Mesendoderm (in vitro differentiated cells): ENCODE measurements around the gene PAN3. TPM values are rescaled to one million over a fixed set of nuclear protein-coding genes. Genes with fewer than 3 reads are reported as not detected.

Experiments
- DNase-seq: peaks from one replicate; pipeline ENCODE4 v3.0.0; 2013
- H2AK5ac ChIP-seq: 2 replicates; pipeline ENCODE4 v1.6.1; 2013; ENCODE audit warnings: low read length, inconsistent platforms
- H2BK120ac ChIP-seq: 2 replicates; pipeline ENCODE4 v1.6.1; 2013; ENCODE audit warnings: low read depth, mild to moderate bottlenecking, low read length, moderate library complexity, mixed read lengths
- H2BK15ac ChIP-seq: replicated peaks from 2 replicates; pipeline ENCODE4 v1.6.1; 2013; ENCODE audit warnings: low read depth, mild to moderate bottlenecking, moderate library complexity
- H2BK5ac ChIP-seq: 2 replicates; pipeline ENCODE4 v1.6.1; 2013; ENCODE audit warnings: low read length, inconsistent platforms
- H3K18ac ChIP-seq: 2 replicates; pipeline ENCODE4 v1.6.1; 2013; ENCODE audit warnings: mild to moderate bottlenecking, low read length, mixed read lengths
- H3K23ac ChIP-seq: one replicate; pipeline ENCODE4 v1.6.1; 2013; ENCODE audit warnings: low read length
- H3K27ac ChIP-seq: 2 replicates; pipeline ENCODE4 v1.5.1; 2013; ENCODE audit warnings: low read depth, mild to moderate bottlenecking, inconsistent platforms, low read length, moderate library complexity
- H3K27me3 ChIP-seq: 2 replicates; pipeline ENCODE4 v1.6.1; 2013; ENCODE audit warnings: low read length, control low read depth, mild to moderate bottlenecking, inconsistent platforms; ENCODE audit not compliant: insufficient read depth, poor library complexity
- H3K36me3 ChIP-seq: 2 replicates; pipeline ENCODE4 v1.6.1; 2013; ENCODE audit warnings: low read length, inconsistent platforms; ENCODE audit not compliant: control insufficient read depth, insufficient read depth
- H3K4ac ChIP-seq: one replicate; pipeline ENCODE4 v1.6.1; 2013; ENCODE audit warnings: low read depth, mild to moderate bottlenecking, low read length, moderate library complexity
- H3K4me1 ChIP-seq: 2 replicates; pipeline ENCODE4 v1.6.1; 2013; ENCODE audit warnings: low read depth, low read length, inconsistent platforms; ENCODE audit not compliant: control insufficient read depth
- H3K4me2 ChIP-seq: 2 replicates; pipeline ENCODE4 v1.6.1; 2013; ENCODE audit warnings: low read length
- H3K4me3 ChIP-seq: 2 replicates; pipeline ENCODE4 v1.5.1; 2013; ENCODE audit warnings: mild to moderate bottlenecking, low read length
- H3K56ac ChIP-seq: one replicate; pipeline ENCODE4 v1.6.1; 2013; ENCODE audit warnings: low read length
- H3K79me1 ChIP-seq: 2 replicates; pipeline ENCODE4 v1.6.1; 2013; ENCODE audit warnings: low read length, inconsistent platforms
- H3K79me2 ChIP-seq: 2 replicates; pipeline ENCODE4 v1.6.1; 2013; ENCODE audit warnings: mild to moderate bottlenecking, low read length; ENCODE audit not compliant: control insufficient read depth, insufficient read depth
- H3K9ac ChIP-seq: 2 replicates; pipeline ENCODE4 v1.6.1; 2013; ENCODE audit warnings: low read length, inconsistent platforms
- H4K5ac ChIP-seq: one replicate; pipeline ENCODE4 v1.6.1; 2013; ENCODE audit warnings: low read length
- H4K8ac ChIP-seq: one replicate; pipeline ENCODE4 v1.6.1; 2013; ENCODE audit warnings: low read depth, mild to moderate bottlenecking, control low read depth, low read length, moderate library complexity
- WGBS: extraction: QIAGEN DNeasy Blood & Tissue Kit; methylation state at CpG from one replicate; pipeline ENCODE4 v1.1.7; 2013; ENCODE audit warnings: low lambda C conversion rate, missing lambda C conversion rate; ENCODE audit not compliant: insufficient coverage; ENCODE audit errors: extremely low coverage; 5-methylcytosine and 5-hydroxymethylcytosine counted together
- polyA plus RNA-seq, 2 experiments: library from polyadenylated mRNA; stranded (reverse); fragments of 200-250 nt; gene quantifications; one replicate each; pipeline ENCODE4 v1.2.3, GENCODE V29; 2013

Gene PAN3
- 15.0 TPM for polyA plus RNA-seq (2013, experiment 1 of 2)
- polyA plus RNA-seq (2013, experiment 2 of 2): 14.3 TPM

GRCh38 chr13:28138012-28138755 lies at the start of gene PAN3:
Gene PAN3, plus strand, starts transcription at chr13:28138545. Its CDS starts 113 bp downstream, at chr13:28138658.
- H4K5ac ChIP-seq: no peak within 1 kb of the TSS
- H3K4me3 ChIP-seq: peak within 1 kb of the TSS; percentile 97
- H4K8ac ChIP-seq: no peak within 1 kb of the TSS
- peak within 1 kb of the TSS; percentile 100 for H3K27ac ChIP-seq
- no peaks in the 10 kb centered on the region for H3K36me3 ChIP-seq
- WGBS: no CpG with 5 or more reads among the region's 84 CpGs
- H3K27me3 ChIP-seq: no peaks in the 10 kb centered on the region
- H2BK15ac ChIP-seq: no peak within 1 kb of the TSS
- H2AK5ac ChIP-seq: no peak within 1 kb of the TSS
- H3K79me2 ChIP-seq: peaks cover 32% of the 10 kb centered on the region
- no peak within 1 kb of the TSS for H3K23ac ChIP-seq
- H3K4me1 ChIP-seq: no peaks in the 10 kb centered on the region
- H3K4ac ChIP-seq: peak within 1 kb of the TSS; percentile 99
- peaks cover 2% of the 10 kb centered on the region for H3K79me1 ChIP-seq
- peak within 1 kb of the TSS; percentile 99 for H2BK120ac ChIP-seq
- H3K4me2 ChIP-seq: peak within 1 kb of the TSS; percentile 90
- peak within 1 kb of the TSS; percentile 86 for H2BK5ac ChIP-seq
- peak within 1 kb of the TSS; percentile 97 for H3K56ac ChIP-seq
- H3K9ac ChIP-seq: peak within 1 kb of the TSS; percentile 93
- H3K18ac ChIP-seq: peak within 1 kb of the TSS; percentile 100
- DNase-seq: peak; percentile 96

DNA sequence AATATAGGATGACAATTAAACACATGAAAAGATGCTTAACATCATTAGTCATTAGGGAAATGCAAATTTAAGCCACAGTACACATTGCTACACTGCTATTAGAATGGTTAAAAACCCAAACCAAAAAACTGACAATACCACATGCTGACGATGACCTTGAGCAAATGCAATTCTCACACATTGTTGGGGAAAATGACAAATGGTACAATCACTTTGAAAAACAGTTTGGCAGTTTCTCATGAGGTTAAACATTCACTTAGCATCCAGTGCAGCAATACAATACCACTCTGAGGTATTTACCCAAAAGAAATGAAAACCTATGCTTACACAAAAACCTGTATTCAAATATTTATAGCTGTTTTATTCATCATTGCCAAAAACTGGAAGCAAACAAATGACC lies 49.3 kb upstream of the PAN3 start:
- Histone ChIP-seq H3K4ac (no peak overlapping the region), H3K23ac (no peak overlapping the region), H3K56ac (no peak overlapping the region), H3K4me2 (no peak overlapping the region), H3K36me3 (no peaks in the 10 kb centered on the region), H4K5ac (no peak overlapping the region), H2BK120ac (no peak overlapping the region), H3K18ac (no peak overlapping the region), H2AK5ac (no peak overlapping the region), H2BK5ac (no peak overlapping the region), H3K27ac (no peak overlapping the region), H3K4me1 (no peaks in the 10 kb centered on the region), H3K27me3 (no peaks in the 10 kb centered on the region), H3K79me1 (no peaks in the 10 kb centered on the region), H3K79me2 (no peaks in the 10 kb centered on the region), H3K9ac (no peak overlapping the region), H4K8ac (no peak overlapping the region), H3K4me3 (no peak overlapping the region), H2BK15ac (no peak overlapping the region)
- WGBS: no CpG with 5 or more reads among the region's 1 CpG
- no peak for DNase-seq

- H3K79me2 ChIP-seq: no peaks in the 10 kb centered on the region
- no peak overlapping the region for H3K18ac ChIP-seq
- no peaks in the 10 kb centered on the region for H3K79me1 ChIP-seq
- H3K4me2 ChIP-seq: no peak overlapping the region
- no peak overlapping the region for H2BK120ac ChIP-seq
- no peak for DNase-seq
- no peak overlapping the region for H2AK5ac ChIP-seq
- WGBS: no CpG with 5 or more reads among the region's 2 CpGs
- no peak overlapping the region for H3K9ac ChIP-seq
- no peaks in the 10 kb centered on the region for H3K4me1 ChIP-seq
- H3K36me3 ChIP-seq: no peaks in the 10 kb centered on the region
- H4K5ac ChIP-seq: no peak overlapping the region
- no peak overlapping the region for H3K56ac ChIP-seq
- H3K4me3 ChIP-seq: no peak overlapping the region
- H2BK5ac ChIP-seq: no peak overlapping the region
- no peak overlapping the region for H2BK15ac ChIP-seq
- H4K8ac ChIP-seq: no peak overlapping the region
- H3K23ac ChIP-seq: no peak overlapping the region
- H3K27ac ChIP-seq: no peak overlapping the region
- no peaks in the 10 kb centered on the region for H3K27me3 ChIP-seq
- no peak overlapping the region for H3K4ac ChIP-seq
Measured at GRCh38 chr13:28092431-28092830, 45.9 kb upstream of the PAN3 start.

- Histone ChIP-seq H3K23ac (no peak overlapping the region), H3K36me3 (no peaks in the 10 kb centered on the region), H3K4me1 (no peaks in the 10 kb centered on the region), H2BK5ac (no peak overlapping the region), H4K8ac (no peak overlapping the region), H3K4me2 (no peak overlapping the region), H3K18ac (no peak overlapping the region), H3K27ac (no peak overlapping the region), H3K79me2 (no peaks in the 10 kb centered on the region), H2AK5ac (no peak overlapping the region), H3K27me3 (peaks cover 5% of the 10 kb centered on the region), H2BK15ac (no peak overlapping the region), H3K9ac (no peak overlapping the region), H3K79me1 (no peaks in the 10 kb centered on the region), H4K5ac (no peak overlapping the region), H3K56ac (no peak overlapping the region), H2BK120ac (no peak overlapping the region), H3K4me3 (no peak overlapping the region), H3K4ac (no peak overlapping the region)
- no peak for DNase-seq
- WGBS: no CpG with 5 or more reads among the region's 5 CpGs
Measured at GRCh38 chr13:28093881-28094280, 44.5 kb upstream of the PAN3 start.

DNA sequence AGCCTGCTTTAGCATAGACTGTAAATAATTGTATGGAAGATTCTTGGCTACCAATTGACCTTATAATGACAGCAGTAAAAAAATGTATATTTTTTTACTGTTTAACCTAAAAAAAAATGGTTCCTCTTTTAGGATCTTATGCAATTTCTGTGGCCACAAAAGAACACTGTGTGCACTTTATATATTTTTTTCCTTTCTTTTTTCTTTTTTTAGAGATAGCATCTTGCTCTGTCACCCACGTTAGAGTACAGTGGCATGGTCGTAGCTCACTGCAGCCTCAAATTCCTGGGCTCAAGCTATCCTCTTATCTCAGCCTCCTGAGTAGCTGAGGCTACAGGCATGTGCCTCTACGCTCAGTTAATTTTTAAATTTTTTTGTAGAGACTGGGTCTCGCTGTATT lies 44.0 kb upstream of the PAN3 start:
- Histone ChIP-seq H4K8ac (no peak overlapping the region), H3K36me3 (no peaks in the 10 kb centered on the region), H3K4me2 (no peak overlapping the region), H2BK120ac (no peak overlapping the region), H3K27me3 (peaks cover 5% of the 10 kb centered on the region), H3K4me3 (no peak overlapping the region), H3K18ac (no peak overlapping the region), H2BK15ac (no peak overlapping the region), H3K79me1 (no peaks in the 10 kb centered on the region), H3K9ac (no peak overlapping the region), H3K4me1 (no peaks in the 10 kb centered on the region), H3K4ac (no peak overlapping the region), H4K5ac (no peak overlapping the region), H3K56ac (no peak overlapping the region), H3K79me2 (no peaks in the 10 kb centered on the region), H2BK5ac (no peak overlapping the region), H2AK5ac (no peak overlapping the region), H3K27ac (no peak overlapping the region), H3K23ac (no peak overlapping the region)
- DNase-seq: no peak
- WGBS: no CpG with 5 or more reads among the region's 4 CpGs

GRCh38 chr13:28097503-28097902 lies 40.8 kb upstream of the PAN3 start:
- no peak overlapping the region for H3K9ac ChIP-seq

More at GRCh38 chr13:28097503-28097902, 40.8 kb upstream of the PAN3 start:
- Histone ChIP-seq H3K4me3 (no peak overlapping the region), H3K27me3 (peaks cover 16% of the 10 kb centered on the region), H4K8ac (no peak overlapping the region), H3K79me1 (no peaks in the 10 kb centered on the region), H3K23ac (no peak overlapping the region), H3K36me3 (no peaks in the 10 kb centered on the region), H3K18ac (no peak overlapping the region), H3K27ac (no peak overlapping the region), H3K4me2 (no peak overlapping the region), H2BK5ac (no peak overlapping the region), H3K4me1 (no peaks in the 10 kb centered on the region), H3K56ac (no peak overlapping the region), H2AK5ac (no peak overlapping the region), H3K4ac (no peak overlapping the region), H3K79me2 (no peaks in the 10 kb centered on the region), H4K5ac (no peak overlapping the region), H2BK15ac (no peak overlapping the region), H2BK120ac (no peak overlapping the region)
- no CpG with 5 or more reads among the region's 3 CpGs for WGBS
- no peak for DNase-seq
